SU-DHL-6 (cell line): ENCODE data around the gene RBM4B.

Experiments
- H2AFZ ChIP-seq: fragments of 200-600 bp; sonication (generic); 2 replicates; pipeline ENCODE4 v1.6.1; 2014; ENCODE audit warnings: low read depth, mild to moderate bottlenecking, moderate library complexity, mixed read lengths, antibody characterized with exemption, low read length; ENCODE audit not compliant: severe bottlenecking
- H3F3A ChIP-seq: fragments of 200-600 bp; shearing (Covaris generic); 2 replicates; pipeline ENCODE4 v1.6.0; 2016; ENCODE audit warnings: antibody characterized with exemption, mild to moderate bottlenecking; ENCODE audit not compliant: insufficient read depth
- H3K27ac ChIP-seq: fragments of 200-600 bp; sonication (generic); 2 replicates; pipeline ENCODE4 v1.5.1; 2016; ENCODE audit warnings: low read depth, mild to moderate bottlenecking, low read length, moderate library complexity, mixed read lengths
- H3K27me3 ChIP-seq: fragments of 200-600 bp; sonication (generic), shearing (Covaris generic); 2 replicates; pipeline ENCODE4 v1.6.0; 2014; ENCODE audit warnings: mild to moderate bottlenecking, low read length
- H3K36me3 ChIP-seq: fragments of 200-600 bp; sonication (generic); 2 replicates; pipeline ENCODE4 v1.6.1; 2014; ENCODE audit warnings: mild to moderate bottlenecking, low read length, mixed read lengths
- H3K4me2 ChIP-seq: fragments of 300-600, 200-600 bp; shearing (Covaris generic), sonication (generic); 2 replicates; pipeline ENCODE4 v1.6.0; 2014; ENCODE audit warnings: low read length, low read depth, mild to moderate bottlenecking; ENCODE audit not compliant: poor library complexity, severe bottlenecking
- H3K4me3 ChIP-seq: fragments of 200-600 bp; sonication (generic); 2 replicates; pipeline ENCODE4 v1.5.1; 2014; ENCODE audit warnings: antibody characterized with exemption, low read length, mild to moderate bottlenecking, mixed read lengths; ENCODE audit not compliant: insufficient read depth, poor library complexity, severe bottlenecking
- H3K79me2 ChIP-seq: fragments of 200-600 bp; sonication (generic); 2 replicates; pipeline ENCODE4 v1.6.1; 2014; ENCODE audit warnings: mild to moderate bottlenecking, low read length, moderate library complexity; ENCODE audit not compliant: insufficient read depth
- H3K9ac ChIP-seq: fragments of 200-600 bp; sonication (generic); 2 replicates; pipeline ENCODE4 v1.7.0; 2014; ENCODE audit warnings: mild to moderate bottlenecking, low read length
- H3K9me2 ChIP-seq: fragments of 200-600 bp; sonication (generic); replicated peaks from 2 replicates; pipeline ENCODE4 v1.6.1; 2014; ENCODE audit warnings: low read length; ENCODE audit not compliant: insufficient read depth
- H3K9me3 ChIP-seq: fragments of 200-600 bp; sonication (generic); 2 replicates; pipeline ENCODE4 v1.6.1; 2014; ENCODE audit warnings: low read length, mixed read lengths; ENCODE audit not compliant: insufficient read depth
- H4K20me1 ChIP-seq: fragments of 200-600 bp; sonication (generic); 2 replicates; pipeline ENCODE4 v1.6.1; 2014; ENCODE audit warnings: low read depth, mild to moderate bottlenecking, antibody characterized with exemption, low read length, moderate library complexity, mixed read lengths
- CTCF ChIP-seq: fragments of 200-600 bp; sonication (generic); IDR thresholded peaks from one replicate; pipeline ENCODE4 v1.5.1; 2017; ENCODE audit warnings: antibody characterized with exemption, mild to moderate bottlenecking, low read length, moderate library complexity; ENCODE audit not compliant: insufficient read depth, poor library complexity, severe bottlenecking
- EZH2phosphoT487 ChIP-seq: fragments of 200-600 bp; sonication (generic), shearing (Covaris generic); conservative IDR thresholded peaks from 2 replicates; pipeline ENCODE4 v1.6.1; 2018; ENCODE audit warnings: mild to moderate bottlenecking, antibody characterized with exemption, low read length, moderate library complexity, mixed read lengths

Gene RBM4B

GRCh38 chr11:66663741-66664296 lies 13.9 kb downstream of the RBM4B start:
- peaks cover 46% of the 10 kb centered on the region for H3K79me2 ChIP-seq
- no peaks in the 10 kb centered on the region for H4K20me1 ChIP-seq
- no peaks in the 10 kb centered on the region for H3K9me3 ChIP-seq
- H2AFZ ChIP-seq: no peak overlapping the region
- no peak overlapping the region for H3K27ac ChIP-seq
- H3K9ac ChIP-seq: no peak overlapping the region
- peaks cover 7% of the 10 kb centered on the region; the same call in 1 of the 2 replicates for H3K36me3 ChIP-seq
- no peak for TF ChIP-seq EZH2phosphoT487
- no peak for TF ChIP-seq CTCF
- H3K9me2 ChIP-seq: no peaks in the 10 kb centered on the region
- no peak overlapping the region for H3K4me3 ChIP-seq
- H3F3A ChIP-seq: peaks cover 35% of the 10 kb centered on the region
- no peak overlapping the region for H3K4me2 ChIP-seq
- no peaks in the 10 kb centered on the region for H3K27me3 ChIP-seq

- TF ChIP-seq EZH2phosphoT487 (no peak), CTCF (no peak)
- Histone ChIP-seq H3K9ac (peak overlapping the region; percentile 9; the same call in 1 of the 2 replicates), H3K27ac (peak overlapping the region; percentile 85), H2AFZ (no peak overlapping the region), H3K27me3 (no peaks in the 10 kb centered on the region), H3K9me2 (no peaks in the 10 kb centered on the region), H3K4me2 (peak overlapping the region; percentile 42), H3F3A (peaks cover 51% of the 10 kb centered on the region), H3K79me2 (peaks cover 25% of the 10 kb centered on the region; the same call in 1 of the 2 replicates), H3K9me3 (no peaks in the 10 kb centered on the region), H4K20me1 (no peaks in the 10 kb centered on the region), H3K36me3 (peaks cover 4% of the 10 kb centered on the region; the same call in 1 of the 2 replicates), H3K4me3 (no peak overlapping the region)
These were observed 17.9 kb downstream of the RBM4B start for GRCh38 chr11:66659763-66660162.

- no peak overlapping the region for H3K4me3 ChIP-seq
- no peak overlapping the region for H2AFZ ChIP-seq
- no peak overlapping the region for H3K27ac ChIP-seq
- H3K27me3 ChIP-seq: no peaks in the 10 kb centered on the region
- no peak overlapping the region for H3K9ac ChIP-seq
- peaks cover 19% of the 10 kb centered on the region for H3F3A ChIP-seq
- H3K9me2 ChIP-seq: no peaks in the 10 kb centered on the region
- H3K9me3 ChIP-seq: no peaks in the 10 kb centered on the region
- 0 out of 2 replicates have a peak, but pooled peaks cover 5% of the 10 kb centered on the region for H3K36me3 ChIP-seq
- H4K20me1 ChIP-seq: 0 out of 2 replicates have a peak, but pooled peaks cover 4% of the 10 kb centered on the region
- H3K4me2 ChIP-seq: no peak overlapping the region
- peaks cover 24% of the 10 kb centered on the region for H3K79me2 ChIP-seq
- TF ChIP-seq EZH2phosphoT487 (no peak), CTCF (no peak)
These were observed 24.6 kb downstream of the RBM4B start for GRCh38 chr11:66653123-66653522.
